HG02610 (cell line): ENCODE results near the gene GXYLT2.
"Not testable (repeated sequence)": the region's sequence is repeated elsewhere in the genome, so short reads cannot be mapped to it uniquely, and the experiment has no call there.

Experiments used
- ATAC-seq: cut with Tn5 transposase; IDR thresholded peaks from one replicate; pipeline ENCODE4 v1.9.1; 2021; ENCODE audit warnings: mild to moderate bottlenecking, moderate library complexity; ENCODE audit not compliant: unreplicated experiment

The GXYLT2 gene

DNA sequence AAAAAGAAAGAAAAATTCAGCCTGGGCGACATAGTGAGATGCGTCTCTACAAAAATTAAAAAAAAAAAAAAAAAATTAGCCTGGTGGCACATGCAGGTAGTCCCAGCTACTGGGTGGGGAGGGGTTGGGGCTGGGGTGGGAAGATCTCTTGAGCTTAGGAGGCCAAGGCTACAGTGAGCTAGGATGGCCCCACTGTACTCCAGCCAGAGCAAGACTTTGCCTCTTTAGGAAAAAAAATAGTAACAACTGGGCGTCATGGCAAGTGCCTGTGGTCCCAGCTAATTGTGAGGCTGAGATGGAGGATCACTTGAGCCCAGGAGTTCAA, 84.8 kb downstream of the GXYLT2 start:
- no peak for ATAC-seq

DNA sequence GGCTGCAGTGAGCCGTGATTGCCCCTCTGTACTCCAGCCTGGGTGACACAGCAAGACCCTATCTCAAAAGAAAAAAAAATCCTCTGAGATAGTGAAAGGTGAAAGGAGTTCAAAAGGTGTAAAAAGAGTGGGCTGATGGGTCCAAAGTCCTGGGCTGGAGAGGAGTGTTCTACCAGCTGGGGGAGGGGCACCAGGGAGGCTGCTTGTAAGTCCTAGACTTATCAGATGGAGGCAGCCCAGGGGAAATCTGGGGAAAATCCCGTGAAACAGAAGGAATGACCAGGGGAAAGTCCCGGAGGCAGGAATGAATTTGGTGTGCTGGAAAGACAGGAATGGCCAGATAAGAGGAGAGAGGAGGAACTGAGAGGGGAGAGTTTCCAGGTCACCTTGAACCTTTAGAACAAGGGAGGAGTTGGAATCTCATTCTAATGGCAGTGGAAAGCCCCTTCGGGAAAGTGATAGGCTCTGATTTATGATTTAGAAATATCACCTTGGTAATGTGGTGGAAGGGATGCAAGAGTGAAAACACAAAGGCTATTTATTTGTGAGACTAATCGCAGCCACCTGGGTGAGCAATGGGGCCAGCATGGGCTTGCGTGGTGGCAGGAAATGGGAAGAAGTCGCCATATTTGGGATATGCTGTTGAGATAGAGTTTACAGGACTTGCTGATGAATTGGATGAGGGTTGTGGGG, 85.3 kb downstream of the GXYLT2 start:
- ATAC-seq = no peak

DNA sequence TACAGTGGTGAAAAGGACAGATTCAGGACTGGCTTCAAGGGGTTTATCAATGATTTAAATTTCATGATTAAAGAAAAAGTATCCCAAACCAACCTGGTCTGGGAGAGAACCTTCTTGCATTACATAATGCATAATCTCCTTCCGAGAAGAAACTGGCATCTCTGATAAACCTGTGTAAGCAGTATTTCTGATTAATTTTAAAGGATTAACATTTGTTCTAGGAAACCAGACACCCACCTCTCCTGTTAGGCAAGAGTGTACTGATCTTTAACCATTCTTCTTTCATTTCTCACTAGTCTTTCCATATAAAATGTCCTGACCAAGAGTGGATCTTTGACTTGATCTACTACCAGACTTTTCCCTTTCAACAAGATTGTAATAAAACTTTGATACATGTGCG, 85.9 kb downstream of the GXYLT2 start:
- ATAC-seq = no peak

GRCh38 chr3:72974956-72975355, 87.1 kb downstream of the GXYLT2 start:
- ATAC-seq = no peak

DNA sequence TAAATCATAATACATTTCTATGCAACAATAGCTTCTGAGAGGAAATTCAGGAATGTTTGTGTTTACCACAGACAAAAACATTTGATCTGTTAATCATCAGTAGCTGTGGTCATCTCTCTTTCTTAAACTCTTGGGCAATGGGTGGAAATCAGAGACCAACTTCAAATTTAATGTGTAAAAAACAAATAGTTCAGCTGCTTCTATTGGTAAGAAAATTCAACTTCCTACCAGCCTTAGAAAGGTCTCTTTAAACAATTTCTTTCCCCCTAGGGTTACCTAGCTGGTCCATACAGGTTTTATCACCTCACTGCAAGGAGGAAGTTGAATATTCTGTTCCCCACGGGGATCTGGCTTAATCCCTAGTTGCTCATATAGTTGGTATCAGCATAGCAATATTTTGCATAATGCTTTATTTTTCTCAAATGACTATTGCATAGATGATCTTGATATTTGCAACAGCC, 88.5 kb downstream of the GXYLT2 start:
- ATAC-seq = no peak

DNA sequence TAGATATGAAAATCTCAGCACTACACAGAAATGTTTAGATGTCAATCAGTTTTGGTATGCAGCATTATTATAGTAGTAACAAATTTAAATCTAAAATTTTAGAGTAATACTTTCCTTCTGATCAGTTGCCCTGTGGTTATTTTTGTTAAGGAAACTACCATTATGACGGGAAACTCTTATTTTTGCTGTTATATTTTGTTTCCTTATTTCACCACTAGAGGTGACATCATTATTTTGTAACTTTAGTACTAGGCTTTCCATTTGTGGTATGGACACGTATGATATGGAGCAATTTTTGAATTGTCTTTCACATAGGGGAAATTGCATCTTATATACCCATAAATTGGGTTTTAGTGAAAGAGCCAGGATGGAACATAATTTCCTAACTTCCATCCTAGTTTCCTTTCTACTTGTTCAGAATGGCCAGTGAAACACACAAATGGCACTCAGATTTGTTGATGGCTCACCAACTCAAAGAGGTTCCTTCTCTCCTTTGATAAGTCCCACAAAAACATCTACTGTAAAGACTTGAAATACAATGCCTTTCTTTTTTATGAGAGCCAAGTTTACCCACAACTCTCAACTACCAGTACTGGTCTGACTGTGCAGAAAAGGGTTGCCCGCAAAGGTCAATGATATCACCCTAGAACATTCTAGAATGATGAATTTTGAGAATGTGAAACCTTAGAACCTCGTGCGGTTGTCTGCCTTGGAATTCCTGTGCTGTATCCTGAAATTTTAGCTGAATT, 89.4 kb downstream of the GXYLT2 start:
- ATAC-seq = peak; percentile 58

DNA sequence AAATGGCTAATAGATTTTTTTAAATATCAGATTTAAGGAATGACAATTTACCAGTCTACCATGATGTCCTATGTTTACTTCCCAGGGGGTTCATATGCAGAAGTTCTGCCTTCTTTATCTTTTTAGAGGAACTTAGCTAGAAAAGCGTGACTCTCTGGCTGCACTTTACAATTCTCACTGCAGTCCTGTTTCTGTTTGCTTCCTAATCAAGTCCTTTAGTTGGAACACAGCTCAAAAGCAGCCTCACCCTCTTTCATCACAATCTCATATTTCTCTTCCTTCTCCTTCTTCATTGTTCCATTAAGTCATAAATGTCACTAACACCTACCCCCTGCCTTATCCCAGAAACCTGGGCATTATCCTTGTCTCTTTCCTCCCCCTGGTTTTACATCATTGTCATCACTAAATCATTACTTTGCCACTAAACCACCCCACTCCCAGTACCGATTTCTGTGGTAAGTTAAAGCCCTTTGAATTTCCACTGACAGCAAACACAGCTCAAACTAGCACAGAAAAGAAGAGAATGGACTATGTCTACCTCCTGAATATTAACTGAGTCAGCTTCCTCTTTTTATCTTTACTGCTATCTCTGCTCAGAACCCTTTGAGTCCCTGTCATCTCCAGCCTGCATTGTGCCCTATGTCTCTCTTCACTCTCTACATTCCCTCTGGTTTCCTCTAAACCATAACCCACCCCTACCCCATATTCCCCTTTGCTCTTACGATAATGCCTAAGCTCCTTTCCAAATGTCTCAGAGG, 94.9 kb downstream of the GXYLT2 start:
- no peak for ATAC-seq

DNA sequence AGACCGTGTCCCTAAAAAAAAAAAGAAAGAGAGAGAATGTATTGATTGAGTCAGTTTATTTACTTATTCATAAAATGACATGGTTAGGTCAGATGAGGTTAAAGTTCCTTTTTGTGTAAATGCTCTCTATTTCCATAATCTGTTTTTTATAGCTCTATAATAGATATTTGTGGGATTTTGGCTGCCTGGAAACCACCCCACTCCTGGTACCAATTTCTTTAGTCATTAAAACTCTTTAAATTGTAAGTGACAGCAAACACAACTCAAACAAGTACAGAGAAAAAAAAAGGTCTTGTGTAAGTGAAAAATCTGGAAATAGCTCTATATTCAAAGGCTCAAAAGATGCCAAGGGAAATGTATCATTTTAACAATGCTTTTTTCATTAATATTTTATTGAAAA, 97.7 kb downstream of the GXYLT2 start:
- ATAC-seq = no peak

DNA sequence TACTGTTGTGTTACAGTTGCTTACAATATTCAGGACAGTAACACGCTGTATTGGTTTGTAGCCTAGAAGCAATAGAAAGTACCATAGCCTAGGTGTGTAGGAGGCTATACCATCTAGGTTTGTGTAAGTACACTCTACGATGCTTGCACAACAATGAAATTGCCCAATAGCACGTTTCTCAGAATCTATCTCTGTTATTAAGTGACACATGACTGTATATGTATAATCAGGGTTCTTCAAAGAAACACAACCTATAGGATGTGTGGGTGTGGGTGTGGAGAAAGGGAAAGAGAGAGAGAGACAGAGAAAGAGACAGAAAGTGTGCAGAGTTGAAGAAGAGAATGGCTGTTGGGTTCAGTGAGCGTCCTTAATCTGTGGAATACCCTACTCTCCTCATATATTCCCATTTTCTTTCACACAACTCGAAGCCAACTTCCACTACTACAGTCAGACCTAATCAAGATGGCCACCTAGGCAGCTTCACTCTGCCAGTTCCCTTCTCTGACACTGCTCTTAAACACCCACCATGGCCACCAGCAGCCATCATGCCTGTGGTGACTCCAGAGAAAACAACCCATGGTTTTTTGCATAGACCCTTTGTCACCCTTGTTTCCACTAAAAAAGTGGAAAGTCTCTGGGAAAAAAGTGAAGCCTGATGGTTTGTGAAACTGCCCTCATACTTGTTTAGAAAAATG, 103.0 kb downstream of the GXYLT2 start:
- ATAC-seq = no peak

DNA sequence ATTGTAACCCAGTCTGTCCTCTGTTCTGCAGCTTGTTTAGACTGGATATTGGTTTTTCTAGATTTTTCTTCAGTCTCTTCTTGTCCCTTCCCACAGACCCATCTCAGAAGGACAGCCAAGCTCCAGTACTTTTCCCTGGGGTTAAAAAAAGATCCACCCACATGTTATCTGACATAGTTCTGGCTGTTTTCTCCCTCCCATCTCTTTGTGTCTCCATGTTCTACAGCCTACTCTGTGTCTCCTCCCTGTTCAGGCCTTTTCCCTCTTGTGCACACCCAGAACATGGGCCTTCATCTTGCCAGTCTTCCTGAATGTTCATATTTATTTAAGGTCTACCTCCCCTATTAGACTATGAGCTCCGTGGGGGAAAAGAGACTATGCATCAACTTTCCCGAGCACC, 103.7 kb downstream of the GXYLT2 start:
- ATAC-seq = no peak

- no peak for ATAC-seq
These were observed 105.5 kb downstream of the GXYLT2 start for GRCh38 chr3:72993391-72993790.

- ATAC-seq = no peak
These were observed 107.5 kb downstream of the GXYLT2 start for GRCh38 chr3:72995337-72995736.

DNA sequence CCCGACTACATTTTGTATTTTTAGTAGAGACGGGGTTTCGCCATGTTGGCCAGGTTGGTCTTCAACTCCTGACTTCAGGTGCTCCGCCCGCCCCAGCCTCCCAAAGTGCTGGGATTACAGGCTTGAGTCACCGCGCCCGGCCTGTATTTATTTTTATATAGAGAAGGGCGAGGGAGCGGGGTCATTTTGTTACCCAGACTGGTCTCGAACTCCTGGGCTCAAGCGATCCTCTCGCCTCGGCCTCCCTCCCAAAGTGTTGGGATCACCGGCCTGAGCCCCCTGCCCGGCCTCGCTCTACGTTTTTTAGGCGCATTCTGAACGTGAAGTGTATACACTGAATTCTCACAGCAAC, 108.3 kb downstream of the GXYLT2 start:
- no peak for ATAC-seq

DNA sequence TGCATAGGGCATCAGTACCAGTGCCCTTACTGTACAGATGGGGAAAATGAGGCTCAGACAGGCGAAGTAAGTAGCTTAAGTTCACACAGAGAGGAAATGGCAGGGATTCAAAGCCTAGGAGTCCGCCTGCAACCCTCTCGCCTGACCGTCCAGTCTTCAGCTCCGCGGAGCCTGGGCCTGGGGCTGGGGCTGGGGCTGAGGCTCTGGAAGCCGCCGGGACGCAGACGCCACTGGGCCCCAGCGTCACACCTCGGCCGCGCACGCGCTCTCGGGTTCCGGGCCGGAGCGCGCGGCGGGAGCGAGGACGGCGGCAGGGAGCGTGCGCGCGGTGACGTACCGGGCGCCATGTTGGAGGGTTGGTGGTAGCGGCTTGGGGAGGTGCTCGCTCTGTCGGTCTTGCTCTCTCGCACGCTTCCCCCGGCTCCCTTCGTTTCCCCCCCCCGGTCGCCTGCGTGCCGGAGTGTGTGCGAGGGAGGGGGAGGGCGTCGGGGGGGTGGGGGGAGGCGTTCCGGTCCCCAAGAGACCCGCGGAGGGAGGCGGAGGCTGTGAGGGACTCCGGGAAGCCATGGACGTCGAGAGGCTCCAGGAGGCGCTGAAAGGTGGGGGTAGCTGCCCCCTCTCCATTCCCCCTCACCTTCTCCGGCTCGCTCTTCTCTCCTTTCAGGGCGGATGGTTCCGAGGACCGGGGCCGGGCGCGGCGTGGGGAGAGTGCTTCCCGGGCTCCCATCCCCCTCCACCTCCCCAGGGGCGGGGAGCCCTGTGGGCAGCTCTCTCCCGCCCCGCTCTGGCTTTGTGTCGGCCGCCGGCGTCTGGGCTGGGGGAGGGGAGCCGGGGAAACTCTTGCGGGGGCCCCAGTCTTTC, 108.9 kb downstream of the GXYLT2 start, which contains the start of gene PPP4R2:
TSS of gene PPP4R2 (plus strand) at position 339 of the 861 bp plus-strand sequence. CDS start at position 566, 227 bp downstream.
- peak; percentile 86 for ATAC-seq

- peak; percentile 28 for ATAC-seq
These were observed 109.6 kb downstream of the GXYLT2 start for GRCh38 chr3:72997421-72997961.

DNA sequence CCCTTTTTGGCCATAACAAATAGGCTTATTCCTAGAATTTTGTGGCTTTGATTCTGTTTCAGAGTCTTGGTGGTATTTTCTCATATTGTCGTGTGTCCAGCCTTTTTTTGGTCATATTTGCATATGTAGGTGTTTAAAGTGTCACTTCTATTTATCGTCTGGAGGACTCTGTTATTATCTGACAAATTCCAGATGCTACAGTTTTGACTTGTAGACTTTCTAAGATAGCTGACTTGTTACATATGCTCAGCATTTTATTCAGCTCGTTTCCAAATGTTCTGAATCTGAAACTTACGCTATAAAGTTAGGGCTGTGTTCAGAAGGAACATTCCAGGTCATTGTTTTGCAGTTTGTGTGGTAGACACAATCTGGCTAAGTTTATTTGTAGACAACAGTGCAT, 110.6 kb downstream of the GXYLT2 start:
- ATAC-seq = no peak

DNA sequence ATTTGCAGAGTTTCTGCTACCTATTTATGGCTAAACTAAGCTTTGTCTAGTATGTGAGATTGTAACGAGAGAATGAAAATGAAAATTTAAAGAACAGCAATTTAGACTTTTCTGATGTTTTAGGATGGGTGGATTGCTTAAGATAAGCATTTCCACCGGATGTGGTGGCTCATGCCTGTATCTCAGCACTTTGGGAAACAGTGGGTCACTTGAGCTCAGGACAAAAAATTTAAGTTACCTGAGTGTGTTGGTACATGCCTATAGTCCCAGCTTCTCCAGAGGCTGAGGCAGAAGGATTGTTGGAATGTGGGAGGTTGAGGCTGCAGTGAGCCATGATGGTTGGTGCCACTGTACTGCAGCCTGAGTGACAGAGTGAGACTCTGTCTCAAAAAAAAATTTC, 112.1 kb downstream of the GXYLT2 start:
- no peak for ATAC-seq

DNA sequence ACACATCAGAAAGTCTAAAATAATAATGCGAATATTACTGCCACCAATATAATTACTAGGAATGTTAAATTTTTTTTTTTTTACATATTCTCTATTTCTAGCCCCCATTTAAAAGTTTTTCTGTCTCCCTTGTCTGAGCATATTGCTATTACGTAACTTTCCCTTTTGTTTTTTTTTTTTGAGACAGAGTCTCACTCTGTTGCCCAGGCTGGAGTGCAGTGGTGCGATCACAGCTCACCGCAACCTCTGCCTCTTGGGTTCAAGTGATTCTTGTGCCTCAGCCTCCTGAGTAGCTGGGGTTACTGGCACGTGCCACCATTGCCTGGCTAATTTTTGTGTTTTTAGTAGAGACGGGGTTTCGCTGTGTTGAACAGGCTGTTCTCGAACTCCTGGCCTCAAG, 115.2 kb downstream of the GXYLT2 start:
- ATAC-seq = not testable (repeated sequence)

DNA sequence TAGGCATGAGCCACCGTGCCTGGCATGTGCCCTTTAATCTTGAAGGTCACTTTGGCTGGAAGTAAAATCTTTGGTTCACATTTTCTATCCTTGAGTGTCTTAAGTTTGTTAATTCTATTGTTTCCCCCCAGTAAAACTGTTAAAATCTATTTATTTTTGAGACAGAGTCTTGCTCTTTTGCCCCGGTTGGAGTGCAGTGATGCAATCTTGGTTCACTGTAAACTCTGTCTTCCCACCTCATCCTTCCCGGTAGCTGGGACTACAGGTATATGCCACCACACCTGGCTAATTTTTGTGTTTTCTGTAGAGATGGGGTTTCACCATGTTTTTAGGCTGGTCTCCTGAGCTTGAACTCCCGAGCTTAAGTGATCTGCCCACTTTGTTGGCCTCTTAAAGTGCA, 116.5 kb downstream of the GXYLT2 start:
- no peak for ATAC-seq
